Astrocyte (in vitro differentiated cells and primary cell): ENCODE results near the gene FOXK2.

Experiments
- CTCF ChIP-seq: IDR thresholded peaks from 2 replicates; pipeline ENCODE4 v1.5.1; 2011; ENCODE audit warnings: low read depth, mild to moderate bottlenecking, inconsistent platforms, low read length, moderate library complexity; ENCODE audit not compliant: insufficient read depth
- EZH2 ChIP-seq: IDR thresholded peaks from 2 replicates; pipeline ENCODE4 v1.6.1; 2012; ENCODE audit warnings: mild to moderate bottlenecking, low read length, inconsistent platforms; ENCODE audit not compliant: insufficient read depth

- no peak for TF ChIP-seq CTCF
- no peak for TF ChIP-seq EZH2
These were observed 25.5 kb downstream of the FOXK2 start for GRCh38 chr17:82545071-82545462.
